OCI-LY3 (cell line): Measurements from ENCODE around the gene KLHL15.

Experiments
- H2AFZ ChIP-seq: fragments of 200-600, 300-600 bp; shearing (Covaris generic); 2 replicates; pipeline ENCODE4 v1.6.0; 2014; ENCODE audit warnings: antibody characterized with exemption, low read depth, low read length
- H3K27ac ChIP-seq: fragments of 200-600, 300-600 bp; sonication (generic); 2 replicates; pipeline ENCODE4 v1.5.1; 2014; ENCODE audit warnings: mild to moderate bottlenecking, low read length, moderate library complexity, mixed read lengths
- H3K27me3 ChIP-seq: fragments of 200-600, 300-600 bp; sonication (generic); 2 replicates; pipeline ENCODE4 v1.6.1; 2014; ENCODE audit warnings: low read depth, low read length, mixed read lengths
- H3K36me3 ChIP-seq: fragments of 200-600, 300-600 bp; sonication (generic); replicated peaks from 2 replicates; pipeline ENCODE3; 2014; ENCODE audit warnings: low read depth, low read length, mixed read lengths
- H3K4me1 ChIP-seq: fragments of 300-600, 200-600 bp; sonication (generic); 2 replicates; pipeline ENCODE4 v1.6.1; 2014; ENCODE audit warnings: low read length, mixed read lengths
- H3K4me2 ChIP-seq: fragments of 200-600, 300-600 bp; sonication (generic); 2 replicates; pipeline ENCODE4 v1.6.1; 2014; ENCODE audit warnings: low read length, mixed read lengths
- H3K4me3 ChIP-seq: fragments of 300-600, 200-600 bp; sonication (generic); 2 replicates; pipeline ENCODE4 v1.5.1; 2014; ENCODE audit warnings: antibody characterized with exemption, mild to moderate bottlenecking, low read length, moderate library complexity
- H3K79me2 ChIP-seq: fragments of 300-600, 200-600 bp; shearing (Covaris generic); 2 replicates; pipeline ENCODE4 v1.6.1; 2014; ENCODE audit warnings: mild to moderate bottlenecking, low read length, mixed read lengths
- H3K9ac ChIP-seq: fragments of 300-600, 200-600 bp; shearing (Covaris generic); 2 replicates; pipeline ENCODE4 v1.6.0; 2014; ENCODE audit warnings: mild to moderate bottlenecking, low read length, moderate library complexity
- H3K9me3 ChIP-seq: fragments of 200-600, 300-600 bp; shearing (Covaris generic); 2 replicates; pipeline ENCODE4 v1.6.1; 2014; ENCODE audit warnings: low read length, mixed read lengths; ENCODE audit not compliant: insufficient read depth
- H4K20me1 ChIP-seq: fragments of 200-600, 300-600 bp; sonication (generic); 2 replicates; pipeline ENCODE4 v1.6.1; 2016; ENCODE audit warnings: low read length, mixed read lengths; ENCODE audit not compliant: insufficient read depth
- CTCF ChIP-seq: fragments of 200-600, 300-600 bp; sonication (generic); IDR thresholded peaks from 2 replicates; pipeline ENCODE4 v1.5.1; 2014; ENCODE audit warnings: antibody characterized with exemption, low read length, low read depth
- EZH2phosphoT487 ChIP-seq: fragments of 200-600 bp; shearing (Covaris generic); IDR thresholded peaks from 2 replicates; pipeline ENCODE4 v1.6.1; 2018; ENCODE audit warnings: antibody characterized with exemption, mixed run types, low read depth

The KLHL15 gene

GRCh38 chrX:23939203-23939602 lies 87.8 kb downstream of the KLHL15 start:
- Histone ChIP-seq H3K36me3 (no peaks in the 10 kb centered on the region), H2AFZ (no peak overlapping the region), H3K4me2 (no peak overlapping the region), H3K9me3 (no peaks in the 10 kb centered on the region), H3K4me3 (no peak overlapping the region), H3K9ac (no peak overlapping the region), H3K27me3 (peaks cover 6% of the 10 kb centered on the region; the same call in 1 of the 2 replicates), H4K20me1 (no peaks in the 10 kb centered on the region), H3K27ac (no peak overlapping the region), H3K79me2 (no peaks in the 10 kb centered on the region), H3K4me1 (no peaks in the 10 kb centered on the region)
- no peak for TF ChIP-seq CTCF
- no peak for TF ChIP-seq EZH2phosphoT487

- H3K9ac ChIP-seq, result no peak overlapping the region
Observed at GRCh38 chrX:23938690-23939089, 88.3 kb downstream of the KLHL15 start.

GRCh38 chrX:23937100-23937499 lies 89.9 kb downstream of the KLHL15 start:
- H3K4me1 ChIP-seq, result no peaks in the 10 kb centered on the region
- peaks cover 6% of the 10 kb centered on the region; the same call in 1 of the 2 replicates for H3K27me3 ChIP-seq
- H3K9ac ChIP-seq, result no peak overlapping the region
- no peak overlapping the region for H3K4me2 ChIP-seq
- H3K27ac ChIP-seq, result no peak overlapping the region
- no peaks in the 10 kb centered on the region for H3K9me3 ChIP-seq
- TF ChIP-seq EZH2phosphoT487 (no peak), CTCF (no peak)
- H2AFZ ChIP-seq, result no peak overlapping the region
- no peaks in the 10 kb centered on the region for H3K79me2 ChIP-seq
- no peaks in the 10 kb centered on the region for H4K20me1 ChIP-seq
- no peaks in the 10 kb centered on the region for H3K36me3 ChIP-seq
- no peak overlapping the region for H3K4me3 ChIP-seq

More at GRCh38 chrX:23938690-23939089, 88.3 kb downstream of the KLHL15 start:
- Histone ChIP-seq H3K4me2 (no peak overlapping the region), H3K4me3 (no peak overlapping the region), H3K79me2 (no peaks in the 10 kb centered on the region), H3K4me1 (no peaks in the 10 kb centered on the region), H3K27me3 (peaks cover 6% of the 10 kb centered on the region; the same call in 1 of the 2 replicates), H3K36me3 (no peaks in the 10 kb centered on the region), H4K20me1 (no peaks in the 10 kb centered on the region), H3K27ac (no peak overlapping the region), H2AFZ (no peak overlapping the region), H3K9me3 (no peaks in the 10 kb centered on the region)
- no peak for TF ChIP-seq CTCF
- no peak for TF ChIP-seq EZH2phosphoT487

GRCh38 chrX:23936180-23936579 lies 90.8 kb downstream of the KLHL15 start:
- H3K36me3 ChIP-seq, result no peaks in the 10 kb centered on the region
- no peaks in the 10 kb centered on the region for H3K79me2 ChIP-seq
- H3K27me3 ChIP-seq, result peaks cover 6% of the 10 kb centered on the region; the same call in 1 of the 2 replicates
- H3K4me2 ChIP-seq, result no peak overlapping the region
- H4K20me1 ChIP-seq, result no peaks in the 10 kb centered on the region
- H3K9me3 ChIP-seq, result no peaks in the 10 kb centered on the region
- no peak overlapping the region for H2AFZ ChIP-seq
- TF ChIP-seq CTCF (no peak), EZH2phosphoT487 (no peak)
- H3K4me3 ChIP-seq, result no peak overlapping the region
- H3K4me1 ChIP-seq, result peaks cover 3% of the 10 kb centered on the region
- H3K9ac ChIP-seq, result no peak overlapping the region
- no peak overlapping the region for H3K27ac ChIP-seq
